IMR-90 (cell line): ENCODE measurements around the gene VMAC. TPM values are rescaled to one million over a fixed set of nuclear protein-coding genes. Genes with fewer than 3 reads are reported as not detected.
"Not testable (repeated sequence)": the region's sequence is repeated elsewhere in the genome, so short reads cannot be mapped to it uniquely, and the experiment has no call there.

Experiments used
- ATAC-seq: fragments of 200-7000 bp; cut with Tn5 transposase; 2 replicates; pipeline ENCODE4 v1.9.1; 2020; ENCODE audit warnings: low read depth, mild to moderate bottlenecking, moderate library complexity
- BruUV-seq: library from RNA; stranded (reverse); fragments of 400-500 nt; replicated peaks from 2 replicates; lab custom pipeline; 2021; lab: Mats Ljungman, UMichigan
- CTCF ChIA-PET: fragments of 300-600 bp; formaldehyde crosslinking; extraction: SDS; loops from one replicate; lab custom pipeline; 2021; ENCODE audit warnings: antibody characterized with exemption; lab: Yijun Ruan, JAX
- POLR2A ChIA-PET: fragments of 300-600 bp; sonication (Branson Sonifier 250); formaldehyde crosslinking; loops from one replicate; lab custom pipeline; 2022; ENCODE audit warnings: antibody characterized with exemption; ENCODE audit not compliant: unreplicated experiment; lab: Charles Lee
- DNase-seq: peaks from one replicate; pipeline ENCODE4 v3.0.0; 2013
- H2AFZ ChIP-seq: replicated peaks from 2 replicates; pipeline ENCODE3; 2013; ENCODE audit warnings: low read length, mild to moderate bottlenecking; ENCODE audit not compliant: poor library complexity
- H2AK5ac ChIP-seq: 2 replicates; pipeline ENCODE4 v1.6.1; 2013; ENCODE audit warnings: low read depth, low read length, inconsistent platforms
- H2AK9ac ChIP-seq: replicated peaks from 2 replicates; pipeline ENCODE3; 2013; ENCODE audit warnings: mild to moderate bottlenecking, low read depth, low read length, moderate library complexity; ENCODE audit not compliant: poor library complexity
- H2BK120ac ChIP-seq: 2 replicates; pipeline ENCODE4 v1.6.1; 2013; ENCODE audit warnings: low read depth, low read length, inconsistent platforms
- H2BK15ac ChIP-seq: 3 replicates; pipeline ENCODE4 v1.6.1; 2013; ENCODE audit warnings: low read depth, low read length, inconsistent platforms
- H2BK20ac ChIP-seq: 2 replicates; pipeline ENCODE4 v1.6.1; 2013; ENCODE audit warnings: low read depth, mild to moderate bottlenecking, inconsistent platforms, low read length, moderate library complexity
- H2BK5ac ChIP-seq: 2 replicates; pipeline ENCODE4 v1.6.1; 2013; ENCODE audit warnings: mild to moderate bottlenecking, low read depth, low read length, inconsistent platforms; ENCODE audit not compliant: poor library complexity, severe bottlenecking
- H3K14ac ChIP-seq: replicated peaks from 2 replicates; pipeline ENCODE4 v1.6.1; 2013; ENCODE audit warnings: low read depth, low read length, inconsistent platforms
- H3K18ac ChIP-seq: 2 replicates; pipeline ENCODE4 v1.6.1; 2013; ENCODE audit warnings: low read depth, low read length, control low read depth
- H3K23ac ChIP-seq: 2 replicates; pipeline ENCODE4 v1.6.1; 2013; ENCODE audit warnings: low read depth, low read length, inconsistent platforms
- H3K27ac ChIP-seq: 2 replicates; pipeline ENCODE4 v1.5.1; 2013; ENCODE audit warnings: mild to moderate bottlenecking, control low read depth, low read length; ENCODE audit not compliant: insufficient read depth
- H3K27me3 ChIP-seq: 2 replicates; pipeline ENCODE4 v1.6.1; 2013; ENCODE audit warnings: low read length; ENCODE audit not compliant: control insufficient read depth, insufficient read depth
- H3K36me3 ChIP-seq: 2 replicates; pipeline ENCODE4 v1.6.1; 2013; ENCODE audit warnings: low read length, mixed read lengths; ENCODE audit not compliant: control insufficient read depth, insufficient read depth
- H3K4ac ChIP-seq: 2 replicates; pipeline ENCODE4 v1.6.1; 2013; ENCODE audit warnings: low read depth, low read length, inconsistent platforms
- H3K4me1 ChIP-seq: 2 replicates; pipeline ENCODE4 v1.6.1; 2013; ENCODE audit warnings: low read length, mixed read lengths; ENCODE audit not compliant: control insufficient read depth, insufficient read depth
- H3K4me2 ChIP-seq: 2 replicates; pipeline ENCODE4 v1.6.1; 2013; ENCODE audit warnings: low read depth, mild to moderate bottlenecking, control low read depth, low read length, moderate library complexity
- H3K4me3 ChIP-seq: 2 replicates; pipeline ENCODE4 v1.5.1; 2013; ENCODE audit warnings: low read depth, mild to moderate bottlenecking, control low read depth, low read length, moderate library complexity; ENCODE audit not compliant: insufficient read depth
- H3K56ac ChIP-seq: 2 replicates; pipeline ENCODE4 v1.6.1; 2013; ENCODE audit warnings: low read length, inconsistent platforms; ENCODE audit not compliant: insufficient read depth; ENCODE audit errors: extremely low read depth
- H3K79me1 ChIP-seq, 2 experiments: 2 replicates each; pipeline ENCODE4 v1.6.1; 2013; ENCODE audit warnings: low read length in 2 of 2, inconsistent platforms in 1 of 2, low read depth in 1 of 2
- H3K9ac ChIP-seq: 2 replicates; pipeline ENCODE4 v1.6.1; 2013; ENCODE audit warnings: low read depth, low read length, control low read depth
- H3K9me1 ChIP-seq: 2 replicates; pipeline ENCODE4 v1.6.1; 2013; ENCODE audit warnings: low read length, inconsistent platforms; ENCODE audit not compliant: insufficient read depth
- H3K9me3 ChIP-seq: 2 replicates; pipeline ENCODE4 v1.6.1; 2013; ENCODE audit warnings: low read length; ENCODE audit not compliant: control insufficient read depth, insufficient read depth
- H4K20me1 ChIP-seq: 2 replicates; pipeline ENCODE4 v1.6.1; 2013; ENCODE audit warnings: low read length, inconsistent platforms; ENCODE audit not compliant: insufficient read depth
- H4K5ac ChIP-seq: 2 replicates; pipeline ENCODE4 v1.6.1; 2013; ENCODE audit warnings: mild to moderate bottlenecking, low read depth, low read length, control low read depth
- H4K8ac ChIP-seq, 2 experiments: 2 replicates each; pipeline ENCODE4 v1.6.1; 2013; ENCODE audit warnings: low read depth in 2 of 2, low read length in 2 of 2, control low read depth in 1 of 2, inconsistent platforms in 1 of 2
- H4K91ac ChIP-seq: 2 replicates; pipeline ENCODE4 v1.6.1; 2013; ENCODE audit warnings: low read depth, low read length, inconsistent platforms; ENCODE audit not compliant: insufficient read depth
- WGBS, 2 experiments: methylation state at CpG; one replicate each; pipeline versions ENCODE4 v1.1.5 to v1.1.7; 2013; ENCODE audit warnings: missing lambda C conversion rate in 2 of 2; ENCODE audit not compliant: insufficient read length in 1 of 2; ENCODE audit errors: extremely low coverage in 2 of 2; 5-methylcytosine and 5-hydroxymethylcytosine counted together
- dilution Hi-C: fragments of 300-500 bp; cut with HindIII; formaldehyde crosslinking; loops from one replicate; pipeline ENCODE4 v1.14.3; 2018; ENCODE audit warnings: low sequenced_read_pairs; ENCODE audit not compliant: unreplicated experiment
- in situ Hi-C: fragments of 300-500 bp; cut with MboI; formaldehyde crosslinking; loops from 3 replicates; pipeline ENCODE4 v1.14.3; 2019; ENCODE audit warnings: low sequenced_read_pairs, inconsistent platforms, mixed read lengths
- intact Hi-C: fragments of 100-400 bp; cut with micrococcal nuclease; formaldehyde crosslinking; loops from 2 replicates; pipeline ENCODE4 v1.10.0; 2022
- polyA plus RNA-seq, 3 experiments: library from polyadenylated mRNA; depleted of rRNA; stranded (reverse); fragments of >200 nt; gene quantifications; 2 replicates each; pipeline ENCODE4 v1.2.3, GENCODE V29; 2012; ENCODE audit warnings: low replicate concordance in 1 of 3
- total RNA-seq: library from RNA; depleted of rRNA; stranded (reverse); fragments of >200 nt; gene quantifications from 2 replicates; pipeline ENCODE4 v1.2.3, GENCODE V29; 2012

The VMAC gene
- total and polyA plus RNA-seq, 2 of the 4 experiments (the other 2 are of a cell fraction), result 1.4 to 3.1 TPM

DNA sequence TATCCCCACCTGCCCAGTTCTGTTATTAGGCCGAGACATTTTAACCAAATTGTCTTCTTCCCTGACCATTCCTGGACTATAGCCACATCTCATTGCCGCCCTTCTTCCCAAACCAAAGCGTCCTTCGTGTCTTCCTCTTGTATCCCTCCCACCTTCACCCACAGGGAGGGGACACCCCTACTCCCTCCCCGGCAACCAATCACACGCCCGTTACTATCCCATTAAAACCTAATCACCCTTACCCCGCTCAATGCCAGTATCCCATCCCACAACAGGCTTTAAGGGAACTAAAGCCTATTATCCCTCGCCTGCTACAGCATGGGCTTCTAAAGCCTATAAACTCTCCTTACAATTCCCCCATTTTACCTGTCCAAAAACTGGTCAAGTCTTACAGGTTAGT lies 49.5 kb upstream of the VMAC start:
- H3K9me3 ChIP-seq, H3K27ac ChIP-seq, H3K23ac ChIP-seq, POLR2A ChIA-PET, H2AK9ac ChIP-seq, in situ Hi-C loops, BruUV-seq, H3K56ac ChIP-seq, H4K8ac ChIP-seq, H3K4me2 ChIP-seq, CTCF ChIA-PET, DNase-seq, H2BK120ac ChIP-seq, H3K36me3 ChIP-seq, H2BK15ac ChIP-seq, ATAC-seq, H3K4me1 ChIP-seq, H3K79me1 ChIP-seq, H4K91ac ChIP-seq, H3K18ac ChIP-seq, H3K9ac ChIP-seq, H3K9me1 ChIP-seq, H2AFZ ChIP-seq, H2BK5ac ChIP-seq, H3K14ac ChIP-seq, H4K5ac ChIP-seq, H4K20me1 ChIP-seq, H2BK20ac ChIP-seq, H3K4ac ChIP-seq, H3K4me3 ChIP-seq, intact Hi-C loops, dilution Hi-C loops, H2AK5ac ChIP-seq: not testable (repeated sequence)
- 70% methylated on average over 9 of the region's 9 CpGs; no CpG with 5 or more reads in 1 of the 2 experiments for WGBS, 2 experiments
- peaks cover 47% of the 10 kb centered on the region for H3K27me3 ChIP-seq
